ENCODE measurements around the gene MITF.

MITF gene, protein sequence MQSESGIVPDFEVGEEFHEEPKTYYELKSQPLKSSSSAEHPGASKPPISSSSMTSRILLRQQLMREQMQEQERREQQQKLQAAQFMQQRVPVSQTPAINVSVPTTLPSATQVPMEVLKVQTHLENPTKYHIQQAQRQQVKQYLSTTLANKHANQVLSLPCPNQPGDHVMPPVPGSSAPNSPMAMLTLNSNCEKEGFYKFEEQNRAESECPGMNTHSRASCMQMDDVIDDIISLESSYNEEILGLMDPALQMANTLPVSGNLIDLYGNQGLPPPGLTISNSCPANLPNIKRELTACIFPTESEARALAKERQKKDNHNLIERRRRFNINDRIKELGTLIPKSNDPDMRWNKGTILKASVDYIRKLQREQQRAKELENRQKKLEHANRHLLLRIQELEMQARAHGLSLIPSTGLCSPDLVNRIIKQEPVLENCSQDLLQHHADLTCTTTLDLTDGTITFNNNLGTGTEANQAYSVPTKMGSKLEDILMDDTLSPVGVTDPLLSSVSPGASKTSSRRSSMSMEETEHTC

GRCh38 chr3:69739204-69740102 lies at the start of gene MITF:
TSS of gene MITF (plus strand) at chr3:69739464. CDS start at chr3:69739598, 134 bp downstream.
- peak; percentile 61 for DNase-seq
- ATAC-seq, result peak; percentile 85

DNA sequence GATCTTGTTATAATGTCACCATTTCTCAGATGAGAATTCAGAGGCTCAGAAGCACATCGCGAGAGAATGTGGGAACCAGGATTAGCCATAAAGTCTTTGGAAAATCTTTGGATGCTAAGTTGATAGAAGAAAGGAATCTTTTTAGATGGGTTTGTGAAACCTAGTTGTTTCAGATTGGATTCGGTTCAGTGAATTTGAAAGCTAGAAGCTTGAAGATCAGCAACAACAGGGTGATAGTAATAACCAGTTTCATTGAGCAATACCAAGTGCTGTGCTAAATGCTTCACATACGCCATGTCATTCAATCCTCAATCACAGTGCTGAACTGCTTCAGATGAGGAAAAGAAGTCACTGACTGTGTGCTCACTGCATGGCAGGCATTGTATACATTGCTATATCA lies 47.4 kb upstream of the MITF start:
- DNase-seq (no peak), ATAC-seq (no peak)

GRCh38 chr3:69692761-69693160 lies 46.5 kb upstream of the MITF start:
- no peak for ATAC-seq
- no peak for DNase-seq

- no peak for ATAC-seq
- DNase-seq, result no peak
These were observed 43.8 kb upstream of the MITF start for GRCh38 chr3:69695443-69695842.

GRCh38 chr3:69695933-69696332 lies 43.3 kb upstream of the MITF start:
- no peak for DNase-seq

DNA sequence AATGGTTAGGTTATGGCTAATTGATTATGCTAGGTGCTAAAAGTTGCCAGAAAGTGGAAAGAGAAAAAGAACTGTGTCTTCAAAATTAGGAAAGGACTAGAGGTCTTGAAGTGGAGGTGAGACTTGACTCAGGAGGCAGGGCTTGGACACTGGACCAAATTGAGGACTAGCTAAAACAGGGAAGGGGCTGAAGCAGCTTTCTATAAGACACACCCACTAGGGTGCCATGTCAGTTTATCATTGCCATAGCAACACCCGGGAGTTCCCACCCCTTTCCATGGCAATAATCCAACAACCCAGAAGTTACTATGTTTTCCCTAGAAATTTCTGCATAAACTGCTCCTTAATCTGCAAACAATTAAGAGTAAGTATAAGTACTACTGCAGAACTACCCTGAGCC lies 42.9 kb upstream of the MITF start:
- no peak for ATAC-seq
- DNase-seq, result no peak

More at GRCh38 chr3:69695933-69696332, 43.3 kb upstream of the MITF start:
- ATAC-seq, result no peak

GRCh38 chr3:69697381-69697780 lies 41.9 kb upstream of the MITF start:
- ATAC-seq, result no peak
- DNase-seq, result no peak

DNA sequence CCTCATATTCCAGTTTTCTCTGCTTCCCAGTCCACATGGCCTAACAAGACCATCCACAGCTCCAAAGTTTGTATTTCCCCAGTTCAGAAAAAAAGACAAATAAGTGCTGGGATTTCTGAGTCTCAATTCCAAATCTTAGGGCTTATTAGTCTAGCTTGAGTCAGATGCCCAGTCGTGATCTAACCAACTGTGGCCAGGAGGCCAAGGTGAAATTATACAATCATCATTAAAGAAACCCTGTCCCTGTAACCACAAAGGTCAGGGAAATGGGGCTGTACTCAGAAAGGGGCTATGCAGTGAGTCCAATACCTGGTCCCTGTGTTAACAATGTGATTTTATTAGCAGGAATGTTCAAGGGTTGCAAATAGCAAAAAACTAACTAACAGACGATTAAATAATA lies 40.5 kb upstream of the MITF start:
- DNase-seq (no peak), ATAC-seq (no peak)

DNA sequence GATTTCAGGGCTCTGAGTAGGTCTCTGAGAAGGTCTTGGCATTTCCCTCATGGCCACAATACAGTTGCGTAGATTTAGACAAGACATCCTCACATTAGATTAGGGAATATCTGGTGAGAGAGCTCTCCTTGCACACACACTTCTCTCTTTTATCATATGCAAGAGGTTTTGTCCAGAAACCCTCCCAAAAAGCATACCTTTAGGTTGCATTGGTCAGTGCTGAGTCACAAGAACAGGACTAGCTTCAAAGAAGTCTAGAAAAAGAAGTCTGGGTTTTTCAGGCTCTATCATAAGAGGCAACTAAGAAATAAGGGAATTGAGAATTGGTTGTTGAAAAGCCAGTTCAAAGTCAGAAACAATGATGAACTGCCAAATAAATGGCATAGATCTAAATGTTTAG lies 40.1 kb upstream of the MITF start:
- DNase-seq (no peak), ATAC-seq (no peak)

GRCh38 chr3:69700949-69701348 lies 38.3 kb upstream of the MITF start:
- ATAC-seq (no peak), DNase-seq (no peak)

GRCh38 chr3:69710153-69710977 lies 28.9 kb upstream of the MITF start:
- ATAC-seq, result no peak
- DNase-seq, result no peak

DNA sequence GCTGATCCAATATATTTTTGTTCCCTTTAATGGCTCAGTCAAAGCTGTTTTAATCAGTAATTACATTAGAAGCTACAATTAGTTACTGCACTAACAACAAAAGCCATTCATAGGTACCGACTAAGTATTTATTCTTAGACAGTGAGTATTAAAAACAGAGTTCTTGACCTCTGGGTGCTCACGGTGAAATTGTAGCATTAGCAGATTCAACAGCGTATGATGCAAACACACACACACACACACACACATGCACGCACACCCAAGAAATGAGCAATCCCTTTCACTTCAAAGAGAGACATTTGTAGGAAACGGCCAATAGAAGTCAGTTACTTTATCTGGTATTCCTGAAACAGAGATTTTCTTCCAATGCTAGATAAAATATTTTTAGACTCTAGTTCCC lies 27.0 kb upstream of the MITF start:
- ATAC-seq, result no peak
- DNase-seq, result no peak

- ATAC-seq (no peak), DNase-seq (no peak)
These were observed 26.3 kb upstream of the MITF start for GRCh38 chr3:69712933-69713332.

GRCh38 chr3:69715204-69715603 lies 24.1 kb upstream of the MITF start:
- no peak for DNase-seq
- no peak for ATAC-seq

- DNase-seq (no peak), ATAC-seq (no peak)
These were observed 23.1 kb upstream of the MITF start for GRCh38 chr3:69716119-69716518.

GRCh38 chr3:69718866-69719586 lies 20.2 kb upstream of the MITF start:
- ATAC-seq (no peak), DNase-seq (no peak)

- no peak for DNase-seq
- ATAC-seq, result no peak
These were observed 19.6 kb upstream of the MITF start for GRCh38 chr3:69719587-69720122.

- no peak for DNase-seq
- ATAC-seq, result no peak
These were observed 18.4 kb upstream of the MITF start for GRCh38 chr3:69720824-69721223.

DNA sequence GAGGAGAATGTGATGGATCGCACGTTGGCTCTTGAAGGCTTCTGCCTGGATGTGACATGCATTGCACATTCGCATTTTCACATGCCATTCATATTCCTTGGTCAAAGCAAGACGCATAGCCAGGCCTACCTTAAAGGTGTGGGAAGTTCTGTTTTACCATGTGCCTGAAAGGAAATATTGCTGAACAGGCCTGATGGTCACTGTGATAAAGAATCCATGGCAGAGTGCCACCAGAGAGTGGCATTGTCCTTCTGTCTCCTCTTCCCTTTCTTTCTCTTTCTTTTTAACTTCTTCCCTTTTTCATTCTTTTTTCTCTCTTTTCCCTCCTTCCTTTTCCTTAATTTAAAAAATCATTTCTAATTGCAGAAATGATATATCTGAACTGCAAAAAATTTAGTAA lies 15.9 kb upstream of the MITF start:
- ATAC-seq (no peak), DNase-seq (no peak)

DNA sequence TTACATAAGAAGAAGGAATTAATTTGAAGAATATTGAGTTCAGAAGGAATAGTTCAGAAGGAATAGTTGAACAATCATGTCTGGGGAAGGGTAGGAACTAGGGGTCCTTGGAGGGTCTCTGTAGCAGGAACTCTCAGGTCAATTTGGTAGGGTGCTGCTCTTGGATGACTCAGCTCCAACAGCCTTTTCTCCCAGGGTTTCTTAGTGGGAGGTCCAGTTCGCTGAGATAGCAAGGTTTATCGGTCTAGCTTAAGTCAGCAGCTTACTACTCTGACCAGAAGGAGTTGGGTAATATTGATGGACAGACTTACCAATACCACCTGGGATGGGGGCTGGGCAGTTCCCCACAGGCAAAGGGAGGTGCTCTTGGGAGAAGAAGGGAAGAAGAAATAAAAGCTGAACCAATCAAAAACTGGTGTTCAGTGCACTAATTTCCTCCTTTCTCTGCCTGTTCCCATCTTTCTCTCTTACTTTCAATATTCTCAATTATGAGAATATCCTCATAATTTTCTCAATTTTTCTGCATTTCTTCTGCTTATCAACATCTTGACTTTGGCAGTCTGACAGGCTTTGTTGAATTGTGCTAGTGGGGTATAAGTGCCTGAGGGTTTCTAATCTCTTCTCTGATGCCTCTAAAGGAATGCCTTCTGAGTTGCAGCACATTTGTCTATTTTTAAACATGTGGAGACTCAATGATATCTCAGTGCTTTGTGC lies 14.4 kb upstream of the MITF start:
- ATAC-seq, result no peak

More for the DNA sequence above, 14.4 kb upstream of the MITF start:
- DNase-seq, result no peak

Measured in stimulated activated naive CD8-positive, alpha-beta T cell treated with anti-CD3 and anti-CD28 coated beads, Interleukin-15, Interleukin-2, amounts not matched to agents 100 U/mL and 50 U/mL, for 24 hours (primary cell).